GM21786 (cell line): ENCODE results near the gene PRPF18.

Source experiments
- ATAC-seq: cut with Tn5 transposase; IDR thresholded peaks from one replicate; pipeline ENCODE4 v1.9.1; 2021; ENCODE audit not compliant: unreplicated experiment

The PRPF18 gene

GRCh38 chr10:13604357-13605040 lies 17.7 kb downstream of the PRPF18 start:
- ATAC-seq: no peak

- ATAC-seq: no peak
Observed at GRCh38 chr10:13608246-13608853, 21.6 kb downstream of the PRPF18 start.

- no peak for ATAC-seq
Observed at GRCh38 chr10:13612654-13613373, 26.0 kb downstream of the PRPF18 start.

GRCh38 chr10:13613519-13613918 lies 26.8 kb downstream of the PRPF18 start:
- ATAC-seq: no peak

- no peak for ATAC-seq
Observed at GRCh38 chr10:13614530-13615332, 28.0 kb downstream of the PRPF18 start.

- no peak for ATAC-seq
Observed at GRCh38 chr10:13615650-13616300, 29.0 kb downstream of the PRPF18 start.

GRCh38 chr10:13617116-13617515 lies 30.4 kb downstream of the PRPF18 start:
- no peak for ATAC-seq

GRCh38 chr10:13621931-13622330 lies 35.2 kb downstream of the PRPF18 start:
- ATAC-seq: no peak

GRCh38 chr10:13624630-13625029 lies 37.9 kb downstream of the PRPF18 start:
- ATAC-seq: no peak

GRCh38 chr10:13627459-13628310 lies 40.9 kb downstream of the PRPF18 start:
- ATAC-seq: no peak

- no peak for ATAC-seq
Observed at GRCh38 chr10:13628661-13629060, 41.9 kb downstream of the PRPF18 start.

- ATAC-seq: no peak
Observed at GRCh38 chr10:13629116-13629515, 42.4 kb downstream of the PRPF18 start.

GRCh38 chr10:13630231-13630630 lies 43.5 kb downstream of the PRPF18 start:
- no peak for ATAC-seq

GRCh38 chr10:13631594-13631993 lies 44.8 kb downstream of the PRPF18 start:
- ATAC-seq: no peak

GRCh38 chr10:13632440-13632839 lies 45.7 kb downstream of the PRPF18 start:
- no peak for ATAC-seq

GRCh38 chr10:13632884-13633440 lies 46.2 kb downstream of the PRPF18 start:
- ATAC-seq: no peak

GRCh38 chr10:13633689-13634088 lies 46.9 kb downstream of the PRPF18 start:
- no peak for ATAC-seq

GRCh38 chr10:13634207-13634606 lies 47.4 kb downstream of the PRPF18 start:
- ATAC-seq: no peak

GRCh38 chr10:13636776-13637175 lies 50.0 kb downstream of the PRPF18 start:
- no peak for ATAC-seq
